NCI-H1105 treated with DMSO at 0.1 percent for 48 hours (cell line): ENCODE data around the gene PLCB3.
"Not testable (repeated sequence)": the region's sequence is repeated elsewhere in the genome, so short reads cannot be mapped to it uniquely, and the experiment has no call there.

Experiments used
- DNase-seq: peaks from one replicate; lab custom pipeline; 2025; lab: John Stamatoyannopoulos, UW

PLCB3 gene

GRCh38 chr11:64237484-64237951 is 13.8 kb upstream of the PLCB3 start:
- DNase-seq: peak; percentile 96

GRCh38 chr11:64238076-64238475 is 13.3 kb upstream of the PLCB3 start:
- DNase-seq: no peak

- no peak for DNase-seq
These were observed 12.3 kb upstream of the PLCB3 start for GRCh38 chr11:64238999-64239398.

- no peak for DNase-seq
These were observed 11.5 kb upstream of the PLCB3 start for GRCh38 chr11:64239662-64240434.

GRCh38 chr11:64240435-64241240 is 10.7 kb upstream of the PLCB3 start, which contains the start of gene FKBP2:
FKBP2 (plus strand) TSS chr11:64241095; CDS start chr11:64242388, 1,293 bp downstream.
- DNase-seq: peak; percentile 93

GRCh38 chr11:64241241-64241490 is 10.2 kb upstream of the PLCB3 start:
- peak; percentile 95 for DNase-seq

GRCh38 chr11:64241491-64242374 is 9.6 kb upstream of the PLCB3 start:
- no peak for DNase-seq

- no peak for DNase-seq
These were observed 8.0 kb upstream of the PLCB3 start for GRCh38 chr11:64243236-64243854.

GRCh38 chr11:64244107-64244506 is 7.2 kb upstream of the PLCB3 start:
- DNase-seq: no peak

- no peak for DNase-seq
These were observed 6.4 kb upstream of the PLCB3 start for GRCh38 chr11:64244966-64245365.

GRCh38 chr11:64245401-64245796 is 5.9 kb upstream of the PLCB3 start:
- DNase-seq: no peak

GRCh38 chr11:64245797-64246620 is 5.3 kb upstream of the PLCB3 start:
- peak; percentile 31 for DNase-seq

- DNase-seq: not testable (repeated sequence)
These were observed 4.8 kb upstream of the PLCB3 start for GRCh38 chr11:64246621-64246870.

- peak; percentile 69 for DNase-seq
These were observed 4.2 kb upstream of the PLCB3 start, which contains the start of gene PPP1R14B for GRCh38 chr11:64246871-64247728. PPP1R14B (minus strand) TSS chr11:64246943; CDS start chr11:64246673, 270 bp downstream.

- DNase-seq: no peak
These were observed 3.4 kb upstream of the PLCB3 start for GRCh38 chr11:64247729-64248531.

- DNase-seq: no peak
These were observed 2.8 kb upstream of the PLCB3 start for GRCh38 chr11:64248578-64248977.

GRCh38 chr11:64249038-64249437 is 2.3 kb upstream of the PLCB3 start:
- DNase-seq: no peak

- no peak for DNase-seq
These were observed 1.5 kb upstream of the PLCB3 start for GRCh38 chr11:64249563-64250414.
